ENCODE results near the gene AVPR2. TPM values are rescaled to one million over a fixed set of nuclear protein-coding genes. Genes with fewer than 3 reads are reported as not detected.
A peak's percentile ranks its signal among the peaks of the same experiment; 100 is the strongest.

AVPR2 gene
- total and polyA plus RNA-seq, 4 donors: 0.05 TPM; not detected in 3

DNA sequence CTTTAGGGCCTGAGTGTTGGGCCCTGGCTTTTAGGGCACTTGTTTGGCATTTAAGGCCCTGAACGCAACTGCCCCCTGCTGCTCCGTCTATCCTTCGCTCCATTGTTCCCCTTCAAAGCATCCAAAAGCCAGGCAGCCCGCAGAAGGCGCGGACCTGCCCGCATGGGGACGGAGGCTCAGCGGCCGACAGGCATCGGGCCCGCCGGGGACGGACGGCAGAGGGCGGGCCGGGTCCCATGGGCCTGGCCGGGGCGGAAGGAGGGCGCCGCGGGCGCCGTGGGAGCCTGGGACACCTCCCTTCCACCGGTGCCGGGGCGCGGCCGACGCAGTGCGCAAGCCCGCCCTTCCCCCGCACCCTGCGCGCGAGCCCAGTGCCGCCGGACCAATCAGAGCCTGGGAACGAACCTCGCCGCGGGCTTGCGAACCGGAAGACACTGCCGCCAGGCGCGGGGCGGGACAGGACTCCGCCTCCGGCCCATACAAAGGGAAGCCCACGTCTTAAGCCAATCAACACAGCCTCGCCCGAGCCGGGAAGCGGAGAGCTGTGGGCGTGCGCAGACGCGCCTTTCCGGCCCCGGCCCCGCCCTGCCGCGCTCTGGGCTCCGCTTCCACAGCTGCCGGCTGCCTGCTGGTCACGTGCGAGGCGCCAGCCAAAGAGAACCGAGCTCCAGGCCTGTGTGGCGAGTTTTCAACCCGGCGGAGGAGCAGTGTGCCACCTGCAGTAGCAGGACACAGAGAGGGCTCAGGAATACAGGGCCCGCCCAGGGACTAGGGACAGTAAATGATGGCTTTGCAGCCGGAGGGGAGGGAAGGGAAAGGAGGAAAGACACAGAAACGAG lies 23.7 kb downstream of the AVPR2 start:
- under 1% methylated on average over 76 of the region's 76 CpGs for WGBS
- Histone ChIP-seq H3K4me1 (ENCODE audit: control insufficient read depth in 4 of 4, insufficient read depth in 4 of 4, low read length in 3 of 4) (peaks cover 7 to 32% (median 22%) of the 10 kb centered on the region in 4 donors), H3K9me3 (ENCODE audit: control insufficient read depth in 4 of 4, low read length in 3 of 4) (no peaks in the 10 kb centered on the region), H3K36me3 (ENCODE audit: control insufficient read depth in 4 of 4, insufficient read depth in 3 of 4, low read depth in 1 of 4, low read length in 3 of 4) (peaks cover 0 to 15% (median 1%) of the 10 kb centered on the region in 4 donors), H3K27me3 (ENCODE audit: control insufficient read depth in 4 of 4, insufficient read depth in 4 of 4, low read length in 3 of 4) (no peaks in the 10 kb centered on the region), H3K9ac (ENCODE audit: low read depth in 1 of 2, low read length in 2 of 2) (peak overlapping the region; percentile 42 to 79), H3K27ac (ENCODE audit: low read depth in 1 of 2, low read length in 2 of 2) (peak overlapping the region; percentile 92 to 95), H3K4me3 (ENCODE audit: low read depth in 1 of 3, low read length in 3 of 3) (peak overlapping the region; percentile 61 to 83 (median 65))
- peak; percentile 88 for DNase-seq (ENCODE audit: low spot score)
- TF ChIP-seq SP1 (IDR thresholded peaks at IDR 0.05) (peak; percentile 66), GABPA (IDR thresholded peaks at IDR 0.05 in 1 of 2, conservative IDR thresholded peaks at IDR 0.05 in 1 of 2) (peak in 1 of 2 donors; percentile 87), ATF3 (IDR thresholded peaks at IDR 0.05) (no peak), JUND (IDR thresholded peaks at IDR 0.05) (no peak), TAF1 (conservative IDR thresholded peaks at IDR 0.05) (peak; percentile 88), NR2F2 (IDR thresholded peaks at IDR 0.05) (no peak), RAD21 (IDR thresholded peaks at IDR 0.05) (no peak), YY1 (IDR thresholded peaks at IDR 0.05) (peak; percentile 24), FOXA2 (IDR thresholded peaks at IDR 0.05) (no peak), RXRA (IDR thresholded peaks at IDR 0.05) (no peak), HNF4G (IDR thresholded peaks at IDR 0.05) (no peak), ZBTB33 (IDR thresholded peaks at IDR 0.05) (no peak), EGR1 (IDR thresholded peaks at IDR 0.05; ENCODE audit: low read depth in 2 of 2) (no peak), HNF4A (conservative IDR thresholded peaks at IDR 0.05) (no peak), MAX (IDR thresholded peaks at IDR 0.05) (no peak), CTCF (IDR thresholded peaks at IDR 0.05; ENCODE audit: low read depth, low read length, missing input control) (no peak), FOXA1 (IDR thresholded peaks at IDR 0.05) (no peak)
- TF ChIP-seq, protein P1, sequence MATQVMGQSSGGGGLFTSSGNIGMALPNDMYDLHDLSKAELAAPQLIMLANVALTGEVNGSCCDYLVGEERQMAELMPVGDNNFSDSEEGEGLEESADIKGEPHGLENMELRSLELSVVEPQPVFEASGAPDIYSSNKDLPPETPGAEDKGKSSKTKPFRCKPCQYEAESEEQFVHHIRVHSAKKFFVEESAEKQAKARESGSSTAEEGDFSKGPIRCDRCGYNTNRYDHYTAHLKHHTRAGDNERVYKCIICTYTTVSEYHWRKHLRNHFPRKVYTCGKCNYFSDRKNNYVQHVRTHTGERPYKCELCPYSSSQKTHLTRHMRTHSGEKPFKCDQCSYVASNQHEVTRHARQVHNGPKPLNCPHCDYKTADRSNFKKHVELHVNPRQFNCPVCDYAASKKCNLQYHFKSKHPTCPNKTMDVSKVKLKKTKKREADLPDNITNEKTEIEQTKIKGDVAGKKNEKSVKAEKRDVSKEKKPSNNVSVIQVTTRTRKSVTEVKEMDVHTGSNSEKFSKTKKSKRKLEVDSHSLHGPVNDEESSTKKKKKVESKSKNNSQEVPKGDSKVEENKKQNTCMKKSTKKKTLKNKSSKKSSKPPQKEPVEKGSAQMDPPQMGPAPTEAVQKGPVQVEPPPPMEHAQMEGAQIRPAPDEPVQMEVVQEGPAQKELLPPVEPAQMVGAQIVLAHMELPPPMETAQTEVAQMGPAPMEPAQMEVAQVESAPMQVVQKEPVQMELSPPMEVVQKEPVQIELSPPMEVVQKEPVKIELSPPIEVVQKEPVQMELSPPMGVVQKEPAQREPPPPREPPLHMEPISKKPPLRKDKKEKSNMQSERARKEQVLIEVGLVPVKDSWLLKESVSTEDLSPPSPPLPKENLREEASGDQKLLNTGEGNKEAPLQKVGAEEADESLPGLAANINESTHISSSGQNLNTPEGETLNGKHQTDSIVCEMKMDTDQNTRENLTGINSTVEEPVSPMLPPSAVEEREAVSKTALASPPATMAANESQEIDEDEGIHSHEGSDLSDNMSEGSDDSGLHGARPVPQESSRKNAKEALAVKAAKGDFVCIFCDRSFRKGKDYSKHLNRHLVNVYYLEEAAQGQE (IDR thresholded peaks at IDR 0.05): peak; percentile 37
